ENCODE data around the gene PRELID1. TPM values are rescaled to one million over a fixed set of nuclear protein-coding genes. Genes with fewer than 3 reads are reported as not detected.

The PRELID1 gene
- total RNA-seq (ENCODE audit: low replicate concordance), result 50.7 and 125 TPM in 2 replicates

GRCh38 chr5:177303121-177303924 is at the start of gene PRELID1, which contains the start of gene RAB24:
TSS of gene PRELID1 (plus strand) at chr5:177303799. CDS start at chr5:177303986, 187 bp downstream.
TSS of gene RAB24 (minus strand) at chr5:177303719. CDS start at chr5:177303288, 431 bp downstream.

GRCh38 chr5:177311723-177312648 is 8.4 kb downstream of the PRELID1 start, which contains the start of gene MXD3:
TSS of gene MXD3 (minus strand) at chr5:177311898. CDS start at chr5:177311830, 68 bp downstream.

GRCh38 chr5:177351392-177352329 is 48.1 kb downstream of the PRELID1 start, which contains the start of gene LMAN2:
TSS of gene LMAN2 (minus strand) at chr5:177351668. CDS start at chr5:177351647, 21 bp downstream.

Other genes starting within 250 kb of the PRELID1 start
- gene FGFR4, start 216.9 kb upstream of the PRELID1 start, total RNA-seq (ENCODE audit: low replicate concordance), result 0.12 and 3.2 TPM in 2 replicates
- gene NSD1, start 170.0 kb upstream of the PRELID1 start, total RNA-seq (ENCODE audit: low replicate concordance), result 13.8 and 25.9 TPM in 2 replicates
- gene RAB24, start 80 bp upstream of the PRELID1 start, total RNA-seq (ENCODE audit: low replicate concordance), result 25.0 and 33.0 TPM in 2 replicates
- 0.23 and 5.3 TPM in 2 replicates for gene MXD3, start 8.1 kb downstream of the PRELID1 start, total RNA-seq (ENCODE audit: low replicate concordance)
- 415 and 1,275 TPM in 2 replicates for gene LMAN2, start 47.9 kb downstream of the PRELID1 start, total RNA-seq (ENCODE audit: low replicate concordance)
- gene RGS14, start 54.1 kb downstream of the PRELID1 start, total RNA-seq (ENCODE audit: low replicate concordance), result 1.8 and 2.3 TPM in 2 replicates
- not detected in 2 replicates for gene SLC34A1, start 80.6 kb downstream of the PRELID1 start, total RNA-seq (ENCODE audit: low replicate concordance)
- not detected in 2 replicates for gene PFN3, start 96.9 kb downstream of the PRELID1 start, total RNA-seq (ENCODE audit: low replicate concordance)
- 0.12 and 0.90 TPM in 2 replicates for gene F12, start 105.8 kb downstream of the PRELID1 start, total RNA-seq (ENCODE audit: low replicate concordance)
- gene GRK6, start 122.9 kb downstream of the PRELID1 start, total RNA-seq (ENCODE audit: low replicate concordance), result 18.3 and 18.8 TPM in 2 replicates
- 2.0 and 6.4 TPM in 2 replicates for gene PRR7, start 143.0 kb downstream of the PRELID1 start, total RNA-seq (ENCODE audit: low replicate concordance)
- 150 and 201 TPM in 2 replicates for gene DBN1, start 169.8 kb downstream of the PRELID1 start, total RNA-seq (ENCODE audit: low replicate concordance)
- gene PDLIM7, start 193.8 kb downstream of the PRELID1 start, total RNA-seq (ENCODE audit: low replicate concordance), result 25.5 and 147 TPM in 2 replicates
- gene DOK3, start 206.0 kb downstream of the PRELID1 start, total RNA-seq (ENCODE audit: low replicate concordance), result 0.90 and 0.94 TPM in 2 replicates
- gene DDX41, start 213.2 kb downstream of the PRELID1 start, total RNA-seq (ENCODE audit: low replicate concordance), result 138 and 249 TPM in 2 replicates

Measured in smooth muscle cell of the coronary artery (primary cell).